HepG2 (cell line): ENCODE data around the gene STIM1. TPM values are rescaled to one million over a fixed set of nuclear protein-coding genes. Genes with fewer than 3 reads are reported as not detected.

Source experiments
- DR1 ChIP-seq: sonication (generic); formaldehyde crosslinking; IDR thresholded peaks from 2 replicates; pipeline ENCODE4 v1.8.0; 2021; ENCODE audit warnings: mild to moderate bottlenecking, missing genetic modification reagents, inconsistent platforms
- FOXC1 ChIP-seq: sonication (generic); formaldehyde crosslinking; IDR thresholded peaks from 2 replicates; pipeline ENCODE4 v1.8.0; 2022; ENCODE audit warnings: mild to moderate bottlenecking, missing genetic modification reagents, borderline replicate concordance
- HDAC6 ChIP-seq: fragments of 200-600 bp; sonication (generic); IDR thresholded peaks from 2 replicates; pipeline ENCODE4 v1.7.0; 2017; ENCODE audit warnings: mild to moderate bottlenecking, antibody characterized with exemption, low read length, low read depth
- HMG20B ChIP-seq: conservative IDR thresholded peaks from 2 replicates; pipeline ENCODE4 v1.6.1; 2016; ENCODE audit warnings: missing genetic modification reagents, missing compliant biosample characterization
- IRX3 ChIP-seq: sonication (generic); formaldehyde crosslinking; IDR thresholded peaks from 2 replicates; pipeline ENCODE4 v1.8.1; 2023; ENCODE audit warnings: mild to moderate bottlenecking, low read depth, missing genetic modification reagents, borderline replicate concordance
- ISX ChIP-seq: sonication (generic); formaldehyde crosslinking; conservative IDR thresholded peaks from 2 replicates; pipeline ENCODE4 v1.5.0; 2020; ENCODE audit warnings: missing genetic modification reagents
- NR2F6 ChIP-seq, 2 experiments: IDR thresholded peaks; 2 replicates each; pipeline ENCODE4 v1.6.1; 2016; ENCODE audit warnings: antibody characterized with exemption in 1 of 2, mild to moderate bottlenecking in 1 of 2
- POLR2AphosphoS5 ChIP-seq: IDR thresholded peaks from 2 replicates; pipeline ENCODE4 v1.6.1; 2012; ENCODE audit warnings: low read depth, low read length
- RAD21 ChIP-seq: fragments of 450-650 bp; formaldehyde crosslinking; IDR thresholded peaks from 2 replicates; pipeline ENCODE4 v1.5.0; 2020; ENCODE audit warnings: mild to moderate bottlenecking
- TBX3 ChIP-seq: fragments of 450-650 bp; IDR thresholded peaks from 2 replicates; pipeline ENCODE4 v1.6.1; 2017; ENCODE audit warnings: antibody characterized with exemption, mild to moderate bottlenecking, inconsistent platforms, borderline replicate concordance
- ZBTB3 ChIP-seq: sonication (generic); formaldehyde crosslinking; IDR thresholded peaks from 2 replicates; pipeline ENCODE4 v1.4.0; 2020; ENCODE audit warnings: low read depth, mild to moderate bottlenecking, moderate library complexity, missing genetic modification reagents, borderline replicate concordance
- ZFP90 ChIP-seq: sonication (generic); formaldehyde crosslinking; IDR thresholded peaks from 2 replicates; pipeline ENCODE4 v1.8.0; 2022; ENCODE audit warnings: missing genetic modification reagents, mild to moderate bottlenecking, inconsistent platforms, borderline replicate concordance
- ZNF138 ChIP-seq: sonication (generic); formaldehyde crosslinking; IDR thresholded peaks from 2 replicates; pipeline ENCODE4 v1.5.0; 2020; ENCODE audit warnings: mild to moderate bottlenecking, low read depth, missing genetic modification reagents
- ZNF24 ChIP-seq: fragments of 450-650 bp; IDR thresholded peaks from 2 replicates; pipeline ENCODE4 v1.6.1; 2017; ENCODE audit warnings: antibody characterized with exemption, mild to moderate bottlenecking
- polyA plus RNA-seq, 8 experiments: library from polyadenylated mRNA; depleted of rRNA in 3 of 8; stranded (reverse) in 7 of 8; unstranded in 1 of 8; fragments of >200 nt; fragmentation: Illumina TruSeq in 4 of 8; extraction: Trizol in 4 of 8; gene quantifications; 2 replicates each; pipeline versions ENCODE4 v1.2.1 to v1.2.3, GENCODE V29; 2011 to 2016; ENCODE audit warnings: low read depth in 4 of 8, missing spikeins in 1 of 8, mixed read lengths in 1 of 8; ENCODE audit not compliant: insufficient read depth in 1 of 8
- total RNA-seq, 5 experiments: library from RNA; depleted of rRNA; stranded (reverse); fragments of >200 nt; fragmentation: Illumina TruSeq; extraction: Trizol; gene quantifications; 2 replicates each; pipeline ENCODE4 v1.2.3, GENCODE V29; 2016; ENCODE audit warnings: low read depth in 1 of 5
- TF ChIP-seq, protein P1 (sequence below): sonication (generic); formaldehyde crosslinking; IDR thresholded peaks from 2 replicates; pipeline ENCODE4 v1.5.0; 2020; ENCODE audit warnings: mild to moderate bottlenecking, missing genetic modification reagents, borderline replicate concordance
- TF ChIP-seq, protein P2 (sequence below): sonication (generic); formaldehyde crosslinking; IDR thresholded peaks from 2 replicates; pipeline ENCODE4 v1.8.0; 2022; ENCODE audit warnings: missing genetic modification reagents, mild to moderate bottlenecking, inconsistent platforms, borderline replicate concordance
- TF ChIP-seq, protein P3 (sequence below): sonication (generic); formaldehyde crosslinking; IDR thresholded peaks from 2 replicates; pipeline ENCODE4 v1.4.0; 2020; ENCODE audit warnings: mild to moderate bottlenecking, missing genetic modification reagents
- TF ChIP-seq, protein P4 (sequence below): sonication (generic); formaldehyde crosslinking; IDR thresholded peaks from 2 replicates; pipeline ENCODE4 v1.9.0; 2021; ENCODE audit warnings: missing genetic modification reagents, borderline replicate concordance
- TF ChIP-seq, protein P5 (sequence below): IDR thresholded peaks from 2 replicates; pipeline ENCODE4 v1.6.1; 2018; ENCODE audit warnings: missing genetic modification reagents

STIM1 gene
- total and polyA plus RNA-seq, 2 of the 13 experiments (the other 11 are each of a cell fraction or from before 2014, with no cell fraction given) = 19.2 to 28.5 TPM

DNA sequence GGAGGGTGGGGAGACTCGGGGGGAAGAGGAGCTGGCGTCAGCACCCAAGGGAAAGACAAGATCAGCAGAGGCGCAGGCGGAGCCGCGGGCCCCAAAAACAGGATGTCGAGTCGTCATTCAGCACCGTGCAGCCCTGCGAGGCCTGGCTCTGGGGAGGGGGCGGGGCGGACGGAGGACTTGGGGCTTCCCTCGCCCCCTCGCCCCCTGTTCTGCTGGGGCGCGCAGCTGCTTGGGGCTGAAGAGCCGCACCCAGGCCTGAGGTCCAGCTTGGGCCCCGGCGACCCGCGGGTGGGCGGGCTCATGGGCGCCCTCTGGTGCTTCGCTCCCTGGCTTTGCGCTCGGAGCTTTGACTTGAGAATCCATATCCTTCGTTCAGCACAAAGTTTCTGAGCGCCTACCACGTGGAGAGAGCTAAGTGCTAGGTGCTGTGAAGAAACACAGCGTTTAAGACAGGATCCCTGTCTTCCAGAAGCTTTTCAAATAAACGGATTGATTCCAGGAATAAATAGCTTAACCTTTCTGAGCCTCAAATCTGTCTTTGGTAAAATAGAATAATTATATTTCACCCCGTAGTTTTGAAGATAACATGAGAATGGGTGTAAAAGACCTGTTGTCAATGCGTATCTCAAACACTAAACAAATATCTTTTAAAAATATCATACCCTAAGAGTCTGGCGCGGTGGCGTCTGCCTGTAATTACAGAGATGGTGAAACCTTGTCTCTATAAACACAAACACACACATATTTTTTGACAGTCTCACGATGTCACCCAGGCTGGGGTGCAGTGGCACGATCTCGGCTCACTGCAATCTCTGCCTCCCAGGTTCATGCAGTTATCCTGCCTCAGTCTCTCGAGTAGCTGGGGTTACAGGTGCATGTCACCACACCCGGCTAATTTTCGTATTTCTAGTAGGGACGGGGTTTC, 13.8 kb upstream of the STIM1 start (continued):
- TF ChIP-seq, protein P1, sequence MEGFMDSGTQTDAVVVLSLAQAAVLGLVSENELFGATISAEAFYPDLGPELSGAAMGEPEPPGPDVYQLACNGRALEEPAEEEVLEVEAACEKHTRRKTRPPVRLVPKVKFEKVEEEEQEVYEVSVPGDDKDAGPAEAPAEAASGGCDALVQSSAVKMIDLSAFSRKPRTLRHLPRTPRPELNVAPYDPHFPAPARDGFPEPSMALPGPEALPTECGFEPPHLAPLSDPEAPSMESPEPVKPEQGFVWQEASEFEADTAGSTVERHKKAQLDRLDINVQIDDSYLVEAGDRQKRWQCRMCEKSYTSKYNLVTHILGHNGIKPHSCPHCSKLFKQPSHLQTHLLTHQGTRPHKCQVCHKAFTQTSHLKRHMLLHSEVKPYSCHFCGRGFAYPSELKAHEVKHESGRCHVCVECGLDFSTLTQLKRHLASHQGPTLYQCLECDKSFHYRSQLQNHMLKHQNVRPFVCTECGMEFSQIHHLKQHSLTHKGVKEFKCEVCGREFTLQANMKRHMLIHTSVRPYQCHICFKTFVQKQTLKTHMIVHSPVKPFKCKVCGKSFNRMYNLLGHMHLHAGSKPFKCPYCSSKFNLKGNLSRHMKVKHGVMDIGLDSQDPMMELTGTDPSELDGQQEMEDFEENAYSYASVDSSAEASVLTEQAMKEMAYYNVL (CRISPR knock-in tag) = peak; percentile 45; the same call in 1 of the 2 replicates
- TF ChIP-seq RAD21 (CRISPR knock-in tag) = peak; percentile 63
- no peak for TF ChIP-seq HMG20B (CRISPR knock-in tag)
- TF ChIP-seq, protein P2, sequence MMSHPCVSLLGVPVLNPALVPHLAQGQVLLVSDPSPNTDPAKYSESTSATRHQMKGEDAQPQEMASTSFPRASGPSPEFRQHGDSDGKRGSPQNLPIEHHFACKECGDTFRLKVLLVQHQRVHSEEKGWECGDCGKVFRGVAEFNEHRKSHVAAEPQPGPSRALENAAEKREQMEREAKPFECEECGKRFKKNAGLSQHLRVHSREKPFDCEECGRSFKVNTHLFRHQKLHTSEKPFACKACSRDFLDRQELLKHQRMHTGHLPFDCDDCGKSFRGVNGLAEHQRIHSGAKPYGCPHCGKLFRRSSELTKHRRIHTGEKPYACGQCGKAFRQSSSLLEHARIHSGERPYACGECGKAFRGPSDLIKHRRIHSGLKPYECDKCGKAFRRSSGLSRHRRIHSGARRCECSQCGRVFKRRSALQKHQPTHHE = 0 out of 2 replicates have a peak, but pooled peaks have one; percentile 32
- TF ChIP-seq, protein P3, sequence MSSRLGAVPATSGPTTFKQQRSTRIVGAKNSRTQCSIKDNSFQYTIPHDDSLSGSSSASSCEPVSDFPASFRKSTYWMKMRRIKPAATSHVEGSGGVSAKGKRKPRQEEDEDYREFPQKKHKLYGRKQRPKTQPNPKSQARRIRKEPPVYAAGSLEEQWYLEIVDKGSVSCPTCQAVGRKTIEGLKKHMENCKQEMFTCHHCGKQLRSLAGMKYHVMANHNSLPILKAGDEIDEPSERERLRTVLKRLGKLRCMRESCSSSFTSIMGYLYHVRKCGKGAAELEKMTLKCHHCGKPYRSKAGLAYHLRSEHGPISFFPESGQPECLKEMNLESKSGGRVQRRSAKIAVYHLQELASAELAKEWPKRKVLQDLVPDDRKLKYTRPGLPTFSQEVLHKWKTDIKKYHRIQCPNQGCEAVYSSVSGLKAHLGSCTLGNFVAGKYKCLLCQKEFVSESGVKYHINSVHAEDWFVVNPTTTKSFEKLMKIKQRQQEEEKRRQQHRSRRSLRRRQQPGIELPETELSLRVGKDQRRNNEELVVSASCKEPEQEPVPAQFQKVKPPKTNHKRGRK (CRISPR knock-in tag) = no peak
- TF ChIP-seq NR2F6 (IDR thresholded peaks at IDR 0.05) = no peak
- 0 out of 2 replicates have a peak, but pooled peaks have one; percentile 13 for TF ChIP-seq NR2F6 (CRISPR knock-in tag; IDR thresholded peaks at IDR 0.05)
- TF ChIP-seq DR1 (CRISPR knock-in tag) = no peak; the same call in 1 of the 2 replicates
- TF ChIP-seq ZNF24 = peak; percentile 31; the same call in 1 of the 2 replicates
- no peak for TF ChIP-seq POLR2AphosphoS5
- TF ChIP-seq, protein P4, sequence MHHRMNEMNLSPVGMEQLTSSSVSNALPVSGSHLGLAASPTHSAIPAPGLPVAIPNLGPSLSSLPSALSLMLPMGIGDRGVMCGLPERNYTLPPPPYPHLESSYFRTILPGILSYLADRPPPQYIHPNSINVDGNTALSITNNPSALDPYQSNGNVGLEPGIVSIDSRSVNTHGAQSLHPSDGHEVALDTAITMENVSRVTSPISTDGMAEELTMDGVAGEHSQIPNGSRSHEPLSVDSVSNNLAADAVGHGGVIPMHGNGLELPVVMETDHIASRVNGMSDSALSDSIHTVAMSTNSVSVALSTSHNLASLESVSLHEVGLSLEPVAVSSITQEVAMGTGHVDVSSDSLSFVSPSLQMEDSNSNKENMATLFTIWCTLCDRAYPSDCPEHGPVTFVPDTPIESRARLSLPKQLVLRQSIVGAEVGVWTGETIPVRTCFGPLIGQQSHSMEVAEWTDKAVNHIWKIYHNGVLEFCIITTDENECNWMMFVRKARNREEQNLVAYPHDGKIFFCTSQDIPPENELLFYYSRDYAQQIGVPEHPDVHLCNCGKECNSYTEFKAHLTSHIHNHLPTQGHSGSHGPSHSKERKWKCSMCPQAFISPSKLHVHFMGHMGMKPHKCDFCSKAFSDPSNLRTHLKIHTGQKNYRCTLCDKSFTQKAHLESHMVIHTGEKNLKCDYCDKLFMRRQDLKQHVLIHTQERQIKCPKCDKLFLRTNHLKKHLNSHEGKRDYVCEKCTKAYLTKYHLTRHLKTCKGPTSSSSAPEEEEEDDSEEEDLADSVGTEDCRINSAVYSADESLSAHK (CRISPR knock-in tag) = no peak
- TF ChIP-seq ZFP90 (CRISPR knock-in tag) = no peak
- TF ChIP-seq TBX3 = no peak
- TF ChIP-seq ZNF138 = no peak
- no peak for TF ChIP-seq ISX (CRISPR knock-in tag)
- TF ChIP-seq HDAC6 = no peak
- TF ChIP-seq, protein P5, sequence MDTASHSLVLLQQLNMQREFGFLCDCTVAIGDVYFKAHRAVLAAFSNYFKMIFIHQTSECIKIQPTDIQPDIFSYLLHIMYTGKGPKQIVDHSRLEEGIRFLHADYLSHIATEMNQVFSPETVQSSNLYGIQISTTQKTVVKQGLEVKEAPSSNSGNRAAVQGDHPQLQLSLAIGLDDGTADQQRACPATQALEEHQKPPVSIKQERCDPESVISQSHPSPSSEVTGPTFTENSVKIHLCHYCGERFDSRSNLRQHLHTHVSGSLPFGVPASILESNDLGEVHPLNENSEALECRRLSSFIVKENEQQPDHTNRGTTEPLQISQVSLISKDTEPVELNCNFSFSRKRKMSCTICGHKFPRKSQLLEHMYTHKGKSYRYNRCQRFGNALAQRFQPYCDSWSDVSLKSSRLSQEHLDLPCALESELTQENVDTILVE = no peak
- 0 out of 2 replicates have a peak, but pooled peaks have one; percentile 36 for TF ChIP-seq ZBTB3 (CRISPR knock-in tag)
- TF ChIP-seq FOXC1 = 0 out of 2 replicates have a peak, but pooled peaks have one; percentile 40
- TF ChIP-seq IRX3 (CRISPR knock-in tag) = no peak
